Immature natural killer cell (primary cell): ENCODE measurements around the gene UGGT2. TPM values are rescaled to one million over a fixed set of nuclear protein-coding genes. Genes with fewer than 3 reads are reported as not detected.
"Not testable (repeated sequence)": the region's sequence is repeated elsewhere in the genome, so short reads cannot be mapped to it uniquely, and the experiment has no call there.

ENCODE experiments used
- DNase-seq, 3 donors: peaks; one replicate each; pipeline ENCODE4 v3.0.0; 2022; ENCODE audit warnings: mixed read lengths in 1 of 3
- H3K27ac Mint-ChIP-seq, 6 donors: one replicate each; pipeline ENCODE4 v1.8.0; 2020; ENCODE audit warnings: mixed read lengths in 6 of 6, mild to moderate bottlenecking in 5 of 6, inconsistent platforms in 4 of 6, moderate library complexity in 3 of 6
- H3K27me3 Mint-ChIP-seq, 3 donors: one replicate each; pipeline ENCODE4 v1.8.0; 2020 to 2021; ENCODE audit warnings: low read depth in 3 of 3, mild to moderate bottlenecking in 3 of 3, mixed read lengths in 3 of 3, moderate library complexity in 3 of 3, inconsistent platforms in 1 of 3
- H3K36me3 Mint-ChIP-seq, 3 donors: one replicate each; pipeline ENCODE4 v1.8.0; 2020; ENCODE audit warnings: mixed read lengths in 3 of 3, inconsistent platforms in 2 of 3, mild to moderate bottlenecking in 2 of 3
- H3K4me1 Mint-ChIP-seq, 2 donors: one replicate each; pipeline ENCODE4 v1.8.0; 2020; ENCODE audit warnings: inconsistent platforms in 2 of 2, mild to moderate bottlenecking in 2 of 2, mixed read lengths in 2 of 2, moderate library complexity in 1 of 2
- H3K4me3 Mint-ChIP-seq, 5 donors: one replicate each; pipeline ENCODE4 v1.8.0; 2020; ENCODE audit warnings: mild to moderate bottlenecking in 5 of 5, mixed read lengths in 5 of 5, inconsistent platforms in 3 of 5, moderate library complexity in 3 of 5
- H3K9me3 Mint-ChIP-seq, 6 donors: one replicate each; pipeline ENCODE4 v1.8.0; 2020; ENCODE audit warnings: mild to moderate bottlenecking in 6 of 6, mixed read lengths in 6 of 6, inconsistent platforms in 4 of 6, moderate library complexity in 3 of 6
- polyA plus RNA-seq, 3 donors: library from polyadenylated mRNA; unstranded; fragments of 300-500 nt; fragmentation: Illumina TruSeq; gene quantifications; one replicate each; pipeline ENCODE4 v1.2.3, GENCODE V29; 2021

Gene UGGT2
- polyA plus RNA-seq, 3 donors from 2014 or later: 0.86 TPM; not detected in 2

- peaks cover 5 to 27% (median 17%) of the 10 kb centered on the region in 6 donors for H3K9me3 Mint-ChIP-seq
- not testable (repeated sequence) for H3K4me3 Mint-ChIP-seq
These were observed 124.8 kb downstream of the UGGT2 start for GRCh38 chr13:95928367-95928906.

DNA sequence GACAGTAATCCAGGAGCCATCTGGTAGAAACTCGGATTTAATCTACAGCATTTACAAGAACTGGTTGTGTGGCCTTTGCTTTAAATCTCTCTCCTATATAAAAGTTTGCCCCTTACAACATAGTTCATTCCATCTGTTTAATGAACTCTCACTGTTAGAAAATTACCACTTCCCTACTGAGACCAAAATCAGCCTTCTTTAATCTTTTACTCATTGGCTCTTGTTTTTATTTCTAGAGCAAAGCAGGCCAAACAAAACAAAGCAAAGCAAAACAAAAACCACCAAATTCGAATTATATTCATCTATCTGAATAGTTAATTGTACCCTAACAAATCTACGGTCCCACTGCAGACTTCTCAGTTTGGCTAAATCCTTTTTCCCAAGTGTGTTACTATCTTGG is 127.0 kb downstream of the UGGT2 start:
- no peak overlapping the region for H3K27ac Mint-ChIP-seq
- peaks cover 0 to 9% (median 3%) of the 10 kb centered on the region in 3 donors for H3K36me3 Mint-ChIP-seq
- H3K27me3 Mint-ChIP-seq: peaks cover 0 to 1% (median 0%) of the 10 kb centered on the region in 3 donors
- peaks cover 1 to 17% (median 11%) of the 10 kb centered on the region in 6 donors for H3K9me3 Mint-ChIP-seq
- no peak for DNase-seq
- H3K4me3 Mint-ChIP-seq: no peak overlapping the region
- no peaks in the 10 kb centered on the region for H3K4me1 Mint-ChIP-seq

More at GRCh38 chr13:95928367-95928906, 124.8 kb downstream of the UGGT2 start:
- H3K27ac Mint-ChIP-seq, DNase-seq, H3K27me3 Mint-ChIP-seq, H3K36me3 Mint-ChIP-seq, H3K4me1 Mint-ChIP-seq: not testable (repeated sequence)

DNA sequence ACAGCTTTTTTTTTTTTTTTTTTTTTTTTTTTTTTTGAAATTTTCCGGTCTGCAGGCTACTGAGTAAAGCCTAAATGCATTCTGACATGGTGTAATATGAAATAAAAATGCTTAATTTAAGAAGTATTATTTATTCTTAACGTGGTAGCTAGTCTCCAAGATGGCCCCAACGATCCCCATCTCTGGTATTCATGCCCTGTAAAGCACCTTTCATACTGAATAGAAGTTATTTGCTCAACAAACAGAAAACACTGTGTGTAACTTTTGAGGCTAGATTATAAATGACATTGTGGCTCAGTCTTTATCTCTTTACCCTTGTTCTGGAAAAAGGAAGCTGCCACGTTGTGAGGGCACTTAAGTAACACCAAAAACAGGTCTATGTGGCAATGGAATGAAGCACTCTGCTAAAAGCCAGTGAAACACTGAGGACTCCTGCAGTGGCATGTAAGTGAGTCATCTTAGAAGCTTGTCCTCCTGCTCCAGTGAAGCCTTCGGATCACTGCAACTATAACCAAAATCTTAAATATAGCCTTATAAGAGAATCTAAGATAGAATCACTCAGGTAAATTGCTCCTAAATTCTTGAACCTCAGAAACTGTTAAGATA is 128.7 kb downstream of the UGGT2 start:
- no peak overlapping the region for H3K27ac Mint-ChIP-seq
- H3K36me3 Mint-ChIP-seq: peaks cover 0 to 3% (median 0%) of the 10 kb centered on the region in 3 donors
- H3K4me1 Mint-ChIP-seq: no peaks in the 10 kb centered on the region
- no peak overlapping the region for H3K4me3 Mint-ChIP-seq
- no peak for DNase-seq
- H3K27me3 Mint-ChIP-seq: peaks cover 0 to 1% (median 0%) of the 10 kb centered on the region in 3 donors
- peaks cover under 1 to 6% (median 4%) of the 10 kb centered on the region in 6 donors for H3K9me3 Mint-ChIP-seq

GRCh38 chr13:95921485-95921884 is 131.7 kb downstream of the UGGT2 start:
- Mint-ChIP-seq H3K36me3 (no peaks in the 10 kb centered on the region), H3K4me3 (no peak overlapping the region), H3K27ac (no peak overlapping the region), H3K9me3 (peaks cover 0 to 10% (median 5%) of the 10 kb centered on the region in 6 donors), H3K4me1 (no peaks in the 10 kb centered on the region), H3K27me3 (peaks cover 0 to 1% (median 0%) of the 10 kb centered on the region in 3 donors)
- no peak for DNase-seq

- H3K4me3 Mint-ChIP-seq: no peak overlapping the region
- H3K27me3 Mint-ChIP-seq: peaks cover 0 to 1% (median 0%) of the 10 kb centered on the region in 3 donors
- H3K4me1 Mint-ChIP-seq: no peaks in the 10 kb centered on the region
- no peaks in the 10 kb centered on the region for H3K36me3 Mint-ChIP-seq
- no peak for DNase-seq
- H3K27ac Mint-ChIP-seq: no peak overlapping the region
- H3K9me3 Mint-ChIP-seq: peaks cover 0 to 12% (median 5%) of the 10 kb centered on the region in 6 donors
These were observed 132.7 kb downstream of the UGGT2 start for GRCh38 chr13:95920485-95920884.

GRCh38 chr13:95918860-95919259 is 134.3 kb downstream of the UGGT2 start:
- Mint-ChIP-seq H3K4me1 (no peaks in the 10 kb centered on the region), H3K9me3 (peaks cover 0 to 15% (median 6%) of the 10 kb centered on the region in 6 donors), H3K27ac (no peak overlapping the region), H3K27me3 (peaks cover 0 to 1% (median 0%) of the 10 kb centered on the region in 3 donors), H3K4me3 (no peak overlapping the region), H3K36me3 (no peaks in the 10 kb centered on the region)
- no peak for DNase-seq

GRCh38 chr13:95914991-95915501 is 138.2 kb downstream of the UGGT2 start:
- Mint-ChIP-seq H3K4me3 (no peak overlapping the region), H3K9me3 (peaks cover 4 to 18% (median 10%) of the 10 kb centered on the region in 6 donors), H3K36me3 (no peaks in the 10 kb centered on the region), H3K27me3 (no peaks in the 10 kb centered on the region), H3K27ac (no peak overlapping the region), H3K4me1 (no peaks in the 10 kb centered on the region)
- no peak for DNase-seq

DNA sequence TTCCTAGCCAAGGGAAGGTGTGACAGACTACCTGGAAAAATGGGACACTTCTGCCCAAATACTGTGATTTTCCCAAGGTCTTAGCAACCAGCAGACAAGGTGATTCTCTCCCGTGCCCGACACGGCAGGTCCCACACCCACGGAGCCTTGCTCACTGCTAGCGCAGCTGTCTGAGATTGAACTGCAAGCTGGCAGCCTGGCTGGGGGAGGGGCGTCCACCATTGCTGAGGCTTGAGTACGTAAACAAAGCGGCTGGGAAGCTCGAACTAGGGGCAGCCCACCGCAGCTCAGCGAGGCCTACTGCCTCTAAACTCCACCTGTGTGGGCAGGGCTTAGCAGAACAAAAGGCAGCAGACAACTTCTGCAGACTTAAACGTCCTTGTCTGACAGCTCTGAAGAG is 146.2 kb downstream of the UGGT2 start:
- Mint-ChIP-seq H3K36me3 (peaks cover 0 to 5% (median 0%) of the 10 kb centered on the region in 3 donors), H3K4me3 (no peak overlapping the region), H3K27ac (no peak overlapping the region), H3K4me1 (no peaks in the 10 kb centered on the region), H3K27me3 (peaks cover 0 to 2% (median 0%) of the 10 kb centered on the region in 3 donors), H3K9me3 (peaks cover 0 to 12% (median 7%) of the 10 kb centered on the region in 6 donors)
- no peak for DNase-seq

DNA sequence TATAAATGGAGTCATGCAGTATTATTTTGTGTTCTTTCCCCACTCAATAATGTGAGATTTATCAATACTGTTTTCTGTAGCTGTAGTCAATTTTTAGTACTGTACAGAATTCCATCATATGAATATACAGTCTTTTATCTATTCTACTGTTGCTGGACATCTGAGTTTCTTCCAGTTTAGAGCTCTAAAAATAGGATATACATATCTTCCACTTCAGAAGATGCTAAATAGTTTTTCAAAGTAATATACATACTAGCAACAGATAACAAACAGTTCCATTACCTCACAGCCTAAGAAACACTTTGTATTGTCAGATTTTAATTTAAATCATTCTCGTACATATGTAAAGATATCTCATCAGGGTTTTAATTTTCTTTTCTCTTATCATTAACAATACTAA is 149.6 kb downstream of the UGGT2 start:
- H3K27ac Mint-ChIP-seq: no peak overlapping the region
- peaks cover 0 to 5% (median 0%) of the 10 kb centered on the region in 3 donors for H3K36me3 Mint-ChIP-seq
- peaks cover 0 to 6% (median under 1%) of the 10 kb centered on the region in 6 donors for H3K9me3 Mint-ChIP-seq
- H3K4me1 Mint-ChIP-seq: no peaks in the 10 kb centered on the region
- no peak for DNase-seq
- peaks cover 0 to 2% (median 0%) of the 10 kb centered on the region in 3 donors for H3K27me3 Mint-ChIP-seq
- no peak overlapping the region for H3K4me3 Mint-ChIP-seq

GRCh38 chr13:95902741-95903140 is 150.5 kb downstream of the UGGT2 start:
- Mint-ChIP-seq H3K27ac (no peak overlapping the region), H3K9me3 (peaks cover 0 to under 1% (median 0%) of the 10 kb centered on the region in 6 donors), H3K27me3 (peaks cover 0 to 2% (median 2%) of the 10 kb centered on the region in 3 donors), H3K4me1 (no peaks in the 10 kb centered on the region), H3K4me3 (no peak overlapping the region), H3K36me3 (no peaks in the 10 kb centered on the region)
- DNase-seq: no peak

DNA sequence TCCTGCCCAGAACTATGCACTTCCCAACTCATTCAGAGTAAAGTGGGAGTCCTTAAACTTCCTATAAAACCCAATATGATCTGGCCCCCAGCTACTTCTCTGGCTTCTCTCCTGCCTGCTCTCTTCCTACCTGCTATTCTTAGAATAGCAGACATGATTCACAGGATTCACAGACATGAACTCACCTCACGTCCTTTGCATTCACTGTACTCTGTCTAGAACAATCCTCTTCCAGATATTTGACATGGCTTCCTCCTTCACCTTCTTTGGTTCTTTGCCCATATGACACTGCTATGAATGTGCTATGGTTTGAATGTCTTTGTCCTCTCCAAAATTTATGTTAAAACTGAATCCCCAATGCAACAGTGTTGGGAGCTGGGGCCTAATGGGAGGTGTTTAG is 154.9 kb downstream of the UGGT2 start:
- Mint-ChIP-seq H3K27ac (no peak overlapping the region), H3K9me3 (peaks cover 0 to 2% (median 0%) of the 10 kb centered on the region in 6 donors), H3K36me3 (no peaks in the 10 kb centered on the region), H3K27me3 (peaks cover 0 to 2% (median 0%) of the 10 kb centered on the region in 3 donors), H3K4me1 (no peaks in the 10 kb centered on the region), H3K4me3 (no peak overlapping the region)
- DNase-seq: no peak

- Mint-ChIP-seq H3K27ac (no peak overlapping the region), H3K9me3 (peaks cover 0 to 5% (median 0%) of the 10 kb centered on the region in 6 donors), H3K4me1 (no peaks in the 10 kb centered on the region), H3K27me3 (peaks cover 0 to 2% (median 0%) of the 10 kb centered on the region in 3 donors), H3K36me3 (no peaks in the 10 kb centered on the region), H3K4me3 (no peak overlapping the region)
- DNase-seq: no peak
These were observed 156.9 kb downstream of the UGGT2 start for GRCh38 chr13:95896301-95896700.

DNA sequence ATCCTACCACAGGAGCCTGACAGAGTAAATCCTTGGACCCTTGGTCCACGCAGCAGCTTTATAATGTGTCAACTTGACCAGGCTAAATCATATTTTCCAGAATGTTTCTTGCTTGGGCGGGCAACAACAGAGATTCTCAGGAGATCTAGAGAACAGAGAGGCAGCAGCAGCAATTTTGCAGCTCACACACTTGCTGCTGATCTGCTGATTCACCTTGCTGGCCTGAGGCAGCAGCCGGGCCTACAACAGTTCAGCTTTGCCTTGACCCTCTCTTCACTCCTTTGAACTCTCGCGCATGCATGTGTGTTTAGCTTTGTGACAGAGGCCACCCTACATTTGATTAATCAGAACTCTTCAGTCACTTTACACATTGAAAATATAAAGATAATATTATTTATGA is 159.3 kb downstream of the UGGT2 start:
- Mint-ChIP-seq H3K36me3 (no peaks in the 10 kb centered on the region), H3K4me1 (no peaks in the 10 kb centered on the region), H3K4me3 (no peak overlapping the region), H3K27me3 (peaks cover 0 to 2% (median 0%) of the 10 kb centered on the region in 3 donors), H3K27ac (no peak overlapping the region), H3K9me3 (peaks cover 0 to 6% (median 0%) of the 10 kb centered on the region in 6 donors)
- no peak for DNase-seq

- DNase-seq: no peak
- Mint-ChIP-seq H3K27me3 (no peaks in the 10 kb centered on the region), H3K4me1 (no peaks in the 10 kb centered on the region), H3K9me3 (peaks cover 0 to 2% (median 0%) of the 10 kb centered on the region in 6 donors), H3K4me3 (no peak overlapping the region), H3K27ac (no peak overlapping the region), H3K36me3 (no peaks in the 10 kb centered on the region)
These were observed 171.1 kb downstream of the UGGT2 start for GRCh38 chr13:95882121-95882520.
